GM19193 (cell line): Measurements from ENCODE around the gene PDE4D.

ENCODE experiments used
- POLR2A ChIP-seq: IDR thresholded peaks from 4 replicates; pipeline ENCODE4 v1.6.1; 2011; ENCODE audit not compliant: insufficient read depth, insufficient read length; ENCODE audit errors: extremely low read depth

PDE4D gene

GRCh38 chr5:59628062-59628828, 265.3 kb downstream of the PDE4D start:
- no peak for TF ChIP-seq POLR2A

GRCh38 chr5:59624898-59625297, 268.6 kb downstream of the PDE4D start:
- no peak for TF ChIP-seq POLR2A

GRCh38 chr5:59622848-59623247, 270.7 kb downstream of the PDE4D start:
- no peak for TF ChIP-seq POLR2A

GRCh38 chr5:59621477-59621876, 272.0 kb downstream of the PDE4D start:
- TF ChIP-seq POLR2A = no peak

- TF ChIP-seq POLR2A = no peak
Measured at GRCh38 chr5:59620535-59621212, 272.9 kb downstream of the PDE4D start.

GRCh38 chr5:59618644-59619043, 274.9 kb downstream of the PDE4D start:
- no peak for TF ChIP-seq POLR2A

- TF ChIP-seq POLR2A = no peak
Measured at GRCh38 chr5:59617186-59617771, 276.2 kb downstream of the PDE4D start.

- TF ChIP-seq POLR2A = no peak
Measured at GRCh38 chr5:59616413-59616812, 277.1 kb downstream of the PDE4D start.

- no peak for TF ChIP-seq POLR2A
Measured at GRCh38 chr5:59615272-59615671, 278.3 kb downstream of the PDE4D start.

GRCh38 chr5:59609501-59610265, 283.8 kb downstream of the PDE4D start:
- no peak for TF ChIP-seq POLR2A

- no peak for TF ChIP-seq POLR2A
Measured at GRCh38 chr5:59608745-59609144, 284.8 kb downstream of the PDE4D start.

GRCh38 chr5:59607138-59607765, 286.3 kb downstream of the PDE4D start:
- no peak for TF ChIP-seq POLR2A

- TF ChIP-seq POLR2A = no peak
Measured at GRCh38 chr5:59605915-59606314, 287.6 kb downstream of the PDE4D start.

GRCh38 chr5:59604111-59604510, 289.4 kb downstream of the PDE4D start:
- TF ChIP-seq POLR2A = no peak

- TF ChIP-seq POLR2A = no peak
Measured at GRCh38 chr5:59600998-59601397, 292.5 kb downstream of the PDE4D start.

- no peak for TF ChIP-seq POLR2A
Measured at GRCh38 chr5:59600153-59600552, 293.4 kb downstream of the PDE4D start.

GRCh38 chr5:59599729-59600128, 293.8 kb downstream of the PDE4D start:
- no peak for TF ChIP-seq POLR2A
